NK-92 (cell line): ENCODE results near the gene NUMB.

Experiments
- DNase-seq: peaks from one replicate; lab custom pipeline; 2025; ENCODE audit not compliant: unreplicated experiment; lab: John Stamatoyannopoulos, UW

Gene NUMB

DNA sequence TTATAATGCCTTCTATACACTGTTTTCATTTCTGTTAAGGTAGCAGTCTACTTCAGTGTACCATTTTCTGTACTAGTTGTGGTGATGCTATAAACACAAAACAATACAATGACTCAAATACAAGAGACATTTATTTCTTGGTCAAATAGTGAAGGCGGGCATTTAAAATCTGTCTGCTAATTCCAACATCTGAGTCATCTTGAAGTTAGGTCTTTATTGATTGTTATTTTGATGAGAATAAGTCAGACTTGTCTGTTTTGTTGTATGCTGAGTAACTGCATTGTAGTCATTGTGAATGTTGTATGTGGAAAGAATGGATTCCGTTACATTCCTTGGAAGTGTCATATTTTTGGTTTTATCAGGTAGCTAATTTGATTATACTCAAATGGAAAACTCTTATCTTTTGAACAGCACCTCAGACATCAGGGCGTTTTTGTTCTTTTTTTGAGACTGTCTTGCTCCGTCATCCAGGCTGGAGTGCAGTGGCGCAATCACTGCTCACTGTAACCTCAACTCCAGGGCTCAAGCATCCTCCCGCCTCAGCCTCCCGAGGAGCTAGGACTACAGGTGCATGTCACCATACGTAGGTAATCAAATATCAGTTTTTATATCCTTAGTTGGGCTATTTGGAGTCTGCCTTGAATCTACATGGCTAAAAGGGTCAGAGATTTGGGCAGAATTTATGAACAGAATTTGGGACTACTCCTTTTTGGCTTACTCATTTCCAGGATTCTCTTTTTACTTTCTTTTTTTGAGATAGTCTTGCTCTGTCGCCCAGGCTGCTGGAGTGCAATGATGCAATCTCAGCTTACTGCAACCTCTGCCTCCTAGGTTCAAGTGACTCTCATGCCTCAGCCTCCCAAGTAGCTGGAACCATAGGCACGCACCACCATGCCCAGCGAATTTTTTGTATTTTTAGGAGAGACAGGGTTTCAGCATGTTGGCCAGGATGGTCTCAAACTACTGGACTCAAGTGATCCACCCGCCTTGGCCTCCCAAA, 164.3 kb downstream of the NUMB start:
- DNase-seq, result no peak

DNA sequence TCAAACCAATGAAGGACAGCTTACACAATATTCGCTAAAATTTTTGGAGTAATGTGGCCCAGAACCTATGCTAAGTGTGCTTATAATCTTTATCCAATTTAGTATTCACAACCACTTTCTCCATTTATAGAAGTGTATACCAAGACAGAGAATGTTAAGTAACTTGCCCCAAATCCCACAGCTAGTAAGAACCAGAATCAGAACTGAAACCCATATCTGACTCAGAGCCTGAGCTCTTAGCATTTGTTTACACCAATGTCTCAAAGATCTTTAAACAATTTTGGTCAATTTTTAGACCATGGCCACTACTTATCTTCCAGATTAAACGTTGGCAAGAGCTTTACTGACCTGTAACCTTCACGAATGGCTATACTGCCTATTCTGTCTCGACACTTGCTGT, 168.1 kb downstream of the NUMB start:
- DNase-seq, result no peak

DNA sequence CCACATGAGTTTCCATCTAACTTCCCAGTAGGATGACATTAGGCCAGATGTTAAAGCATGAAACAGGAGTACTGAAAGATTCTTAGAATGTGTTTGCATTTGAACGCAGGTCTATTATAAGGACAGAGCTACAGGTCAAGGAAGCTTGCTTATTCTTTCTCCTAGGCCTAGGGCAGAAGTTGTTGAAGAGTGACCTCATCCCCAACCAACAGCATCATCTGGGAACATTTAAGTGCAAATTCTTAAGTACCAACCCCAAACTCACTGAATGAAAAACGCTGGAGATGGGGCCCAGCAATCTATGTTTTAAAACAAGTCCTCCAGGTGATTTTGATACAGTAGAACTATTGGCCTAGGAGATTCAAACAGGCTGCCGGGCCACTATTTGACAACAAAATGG, 168.6 kb downstream of the NUMB start:
- no peak for DNase-seq

- DNase-seq, result no peak
These were observed 169.0 kb downstream of the NUMB start for GRCh38 chr14:73289308-73289707.

GRCh38 chr14:73287071-73287470, 171.3 kb downstream of the NUMB start:
- no peak for DNase-seq

DNA sequence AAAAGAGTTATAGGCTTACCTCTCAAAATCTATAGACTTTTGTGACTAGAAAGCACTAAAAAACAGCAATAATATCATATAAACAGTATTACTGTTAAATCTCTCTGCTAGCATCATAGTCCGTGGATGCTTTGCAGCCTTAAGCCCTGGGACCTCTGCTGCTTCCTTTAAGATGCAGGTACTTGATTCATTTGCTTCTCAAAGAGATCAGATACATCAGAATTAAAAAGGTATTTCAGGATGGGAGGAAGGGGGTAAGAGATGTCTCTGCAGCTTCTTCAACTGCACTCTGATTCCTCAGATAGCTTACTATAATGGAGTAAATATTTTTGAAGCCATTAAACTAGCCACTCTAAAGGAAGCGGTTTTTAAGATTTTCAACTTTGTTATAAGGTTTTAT, 171.7 kb downstream of the NUMB start:
- DNase-seq, result no peak

GRCh38 chr14:73285979-73286378, 172.4 kb downstream of the NUMB start:
- DNase-seq, result no peak

DNA sequence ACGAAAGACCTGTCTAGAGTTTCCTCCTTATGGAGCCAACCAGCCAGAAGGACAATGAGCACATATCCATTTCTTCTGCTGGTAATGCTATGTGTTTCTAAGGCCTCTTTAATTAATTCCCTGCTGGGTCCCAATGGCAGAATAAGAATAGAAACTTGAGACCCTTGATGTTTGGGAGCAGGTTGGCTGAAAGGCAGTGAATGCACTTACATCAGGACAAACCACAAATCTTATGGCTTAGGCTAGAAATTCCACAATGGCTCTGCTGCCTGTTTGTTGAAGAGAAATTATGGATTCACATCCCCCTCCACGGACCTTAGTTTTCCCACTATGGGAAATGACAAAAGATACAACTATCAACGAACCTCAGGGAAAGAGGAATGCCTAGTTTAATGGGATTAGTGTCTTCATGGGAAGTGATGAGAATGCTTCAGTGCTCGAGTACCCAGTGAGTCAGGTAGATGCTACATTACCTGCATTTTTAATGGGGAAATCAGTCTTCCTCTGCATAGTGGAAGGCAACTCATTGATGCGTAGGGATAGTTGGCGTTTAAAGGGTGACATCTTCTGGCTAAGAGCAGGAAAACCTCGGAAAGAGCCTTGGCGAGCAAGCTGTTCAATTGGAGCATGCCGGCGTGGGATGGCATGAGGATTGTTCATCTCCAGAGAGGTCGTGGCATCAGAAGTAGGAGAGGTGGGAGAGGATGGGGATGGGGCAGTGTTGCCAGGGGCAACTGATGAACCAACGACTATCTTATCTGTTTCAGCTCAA, 174.6 kb downstream of the NUMB start:
- no peak for DNase-seq

- DNase-seq, result no peak
These were observed 177.4 kb downstream of the NUMB start for GRCh38 chr14:73280903-73281302.

GRCh38 chr14:73277376-73277775, 181.0 kb downstream of the NUMB start:
- DNase-seq, result no peak

DNA sequence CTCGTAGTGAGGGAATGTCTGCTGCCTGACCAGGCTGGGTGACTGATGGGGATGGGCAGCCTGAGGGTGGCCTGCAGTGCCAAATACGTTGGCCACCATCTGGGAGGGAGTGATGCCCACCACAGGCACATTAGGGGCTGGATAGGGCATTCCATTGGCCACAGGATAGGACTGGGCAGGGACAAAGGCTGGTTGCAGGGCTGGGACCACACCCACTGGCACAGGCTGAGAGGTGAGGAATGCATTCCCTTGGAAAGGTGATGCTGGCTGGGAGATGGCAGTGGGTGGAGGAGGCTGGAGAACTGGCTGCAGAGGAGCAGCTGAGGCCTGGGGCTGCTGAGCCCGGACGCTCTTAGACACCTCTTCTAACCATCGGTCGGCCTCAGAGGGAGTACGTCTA, 181.5 kb downstream of the NUMB start:
- DNase-seq, result no peak

- DNase-seq, result no peak
These were observed 184.5 kb downstream of the NUMB start for GRCh38 chr14:73273799-73274198.

DNA sequence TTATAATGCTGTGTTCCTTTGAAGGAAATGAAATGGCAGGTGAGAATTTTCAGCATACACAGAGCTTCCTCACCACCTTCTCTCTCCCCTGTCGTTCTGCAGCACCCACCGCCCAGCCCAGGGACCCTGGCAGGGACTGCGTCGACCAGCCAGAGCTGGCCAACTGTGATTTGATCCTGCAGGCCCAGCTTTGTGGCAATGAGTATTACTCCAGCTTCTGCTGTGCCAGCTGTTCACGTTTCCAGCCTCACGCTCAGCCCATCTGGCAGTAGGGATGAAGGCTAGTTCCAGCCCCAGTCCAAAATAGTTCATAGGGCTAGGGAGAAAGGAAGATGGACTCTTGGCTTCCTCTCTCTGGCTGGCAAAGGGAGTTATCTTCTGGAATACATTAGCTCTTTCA, 186.0 kb downstream of the NUMB start:
- no peak for DNase-seq

- no peak for DNase-seq
These were observed 188.4 kb downstream of the NUMB start for GRCh38 chr14:73269729-73270531.

- no peak for DNase-seq
These were observed 190.9 kb downstream of the NUMB start for GRCh38 chr14:73267474-73267873.

DNA sequence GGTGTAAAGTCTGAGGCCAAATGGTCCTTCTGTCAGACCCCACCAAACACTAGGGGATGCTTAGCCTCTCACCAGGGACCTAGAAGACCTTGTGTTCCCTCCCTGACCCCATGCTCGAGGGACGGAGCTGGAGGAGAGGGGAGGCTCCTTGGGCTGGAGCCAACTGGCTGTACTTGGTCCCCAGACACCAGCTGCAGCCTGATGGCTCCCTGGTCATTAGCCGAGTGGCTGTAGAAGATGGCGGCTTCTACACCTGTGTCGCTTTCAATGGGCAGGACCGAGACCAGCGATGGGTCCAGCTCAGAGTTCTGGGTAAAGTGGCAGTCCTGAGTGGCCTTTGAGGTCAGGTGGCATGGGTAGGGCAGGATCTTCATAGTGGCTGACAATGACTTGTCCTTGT, 192.0 kb downstream of the NUMB start:
- no peak for DNase-seq

DNA sequence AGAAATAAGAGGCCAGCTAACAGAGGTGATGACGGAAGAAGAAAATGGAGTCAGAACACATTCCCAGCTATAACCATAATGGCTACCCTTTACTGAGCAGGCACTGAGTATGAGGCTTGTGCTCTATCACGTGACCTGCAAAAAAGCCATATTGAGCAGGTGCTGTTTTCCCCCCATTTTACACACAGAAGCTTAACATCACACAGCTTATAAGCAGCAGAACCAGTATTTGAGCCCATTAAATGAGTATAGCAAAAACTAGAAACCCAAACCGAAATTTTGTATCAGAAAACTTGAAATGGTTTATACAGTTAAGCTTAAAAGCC, 192.7 kb downstream of the NUMB start:
- DNase-seq, result no peak

GRCh38 chr14:73264885-73265720, 193.2 kb downstream of the NUMB start:
- no peak for DNase-seq

DNA sequence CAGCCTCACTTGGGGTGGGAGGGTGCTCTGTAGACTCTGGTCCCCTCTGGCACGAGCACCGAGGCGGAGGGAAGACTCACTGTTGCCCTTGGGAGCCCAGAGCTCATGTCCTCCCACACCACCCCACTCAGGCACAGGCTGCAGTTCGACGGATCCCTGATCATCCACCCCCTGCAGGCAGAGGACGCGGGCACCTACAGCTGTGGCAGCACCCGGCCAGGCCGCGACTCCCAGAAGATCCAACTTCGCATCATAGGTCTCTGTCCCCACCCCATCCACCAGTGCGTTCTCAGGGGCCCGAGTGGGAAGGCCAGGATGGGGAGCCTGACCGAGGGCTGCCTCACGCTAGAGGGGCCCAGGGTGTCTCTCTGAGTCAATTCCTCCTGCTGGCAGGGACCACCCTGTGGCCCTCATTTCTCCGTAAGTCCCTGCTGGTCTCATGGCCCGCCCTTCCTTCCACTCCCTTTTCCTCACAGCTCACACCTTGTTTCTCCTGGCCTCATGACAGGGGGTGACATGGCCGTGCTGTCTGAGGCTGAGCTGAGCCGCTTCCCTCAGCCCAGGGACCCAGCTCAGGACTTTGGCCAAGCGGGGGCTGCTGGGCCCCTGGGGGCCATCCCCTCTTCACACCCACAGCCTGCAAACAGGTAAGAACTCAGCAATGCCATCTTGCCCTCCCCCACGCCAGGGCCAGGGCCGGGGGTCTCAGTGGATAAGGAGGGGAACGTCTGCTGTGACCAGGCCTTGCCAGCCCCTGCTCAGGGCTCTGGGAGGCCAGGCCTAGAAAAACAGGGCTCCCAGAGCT, 194.1 kb downstream of the NUMB start:
- DNase-seq, result no peak

- no peak for DNase-seq
These were observed 194.7 kb downstream of the NUMB start for GRCh38 chr14:73263606-73264005.
